Measurements from ENCODE around the gene RPS23. TPM values are rescaled to one million over a fixed set of nuclear protein-coding genes. Genes with fewer than 3 reads are reported as not detected.

The RPS23 gene
- total RNA-seq, 1 experiment from 2014 or later: 2,948 TPM

GRCh38 chr5:82246960-82247574, 31.1 kb downstream of the RPS23 start:
- no peak for DNase-seq (ENCODE audit: low read depth in 1 of 2, low spot score in 2 of 2)
- no peaks in the 10 kb centered on the region for H3K9me3 ChIP-seq (replicated peaks)
- H3K4me3 ChIP-seq: no peak overlapping the region
- H3K27ac ChIP-seq: no peak overlapping the region
- H3K4me1 ChIP-seq (replicated peaks): no peaks in the 10 kb centered on the region
- no peaks in the 10 kb centered on the region for H3K36me3 ChIP-seq
- H3K27me3 ChIP-seq (replicated peaks): no peaks in the 10 kb centered on the region

GRCh38 chr5:82244854-82245635, 33.1 kb downstream of the RPS23 start:
- Histone ChIP-seq H3K27ac (no peak overlapping the region), H3K36me3 (no peaks in the 10 kb centered on the region), H3K4me3 (no peak overlapping the region), H3K27me3 (replicated peaks) (no peaks in the 10 kb centered on the region), H3K4me1 (replicated peaks) (no peaks in the 10 kb centered on the region), H3K9me3 (replicated peaks) (no peaks in the 10 kb centered on the region)
- no peak for DNase-seq (ENCODE audit: low read depth in 1 of 2, low spot score in 2 of 2)

- Histone ChIP-seq H3K4me1 (replicated peaks) (no peaks in the 10 kb centered on the region), H3K9me3 (replicated peaks) (no peaks in the 10 kb centered on the region), H3K4me3 (no peak overlapping the region), H3K36me3 (no peaks in the 10 kb centered on the region), H3K27me3 (replicated peaks) (no peaks in the 10 kb centered on the region), H3K27ac (no peak overlapping the region)
- no peak for DNase-seq (ENCODE audit: low read depth in 1 of 2, low spot score in 2 of 2)
Observed at GRCh38 chr5:82244151-82244550, 34.0 kb downstream of the RPS23 start.

DNA sequence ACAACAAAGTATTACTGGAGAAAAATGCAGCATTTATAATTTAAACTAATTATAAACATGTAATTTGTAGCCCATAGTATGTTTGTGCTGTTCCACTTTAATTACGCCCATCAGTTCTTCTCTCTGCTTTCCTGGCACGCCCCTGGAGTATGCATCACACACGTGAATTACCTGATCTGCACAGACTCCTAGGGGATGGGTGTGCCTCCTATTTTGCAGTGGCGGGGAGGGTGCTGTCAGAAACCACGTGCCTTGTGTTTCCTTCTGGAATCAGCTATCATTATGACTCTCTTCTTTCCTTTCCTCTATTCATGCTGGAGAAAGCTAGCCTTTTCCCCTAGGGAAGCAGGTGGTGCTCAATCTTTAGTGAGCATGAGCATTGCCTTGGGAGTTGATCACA, 43.3 kb downstream of the RPS23 start:
- Histone ChIP-seq H3K4me1 (replicated peaks) (no peaks in the 10 kb centered on the region), H3K27me3 (replicated peaks) (no peaks in the 10 kb centered on the region)
- no peak for DNase-seq (ENCODE audit: low read depth in 1 of 2, low spot score in 2 of 2)

GRCh38 chr5:82225525-82226172, 52.5 kb downstream of the RPS23 start:
- Histone ChIP-seq H3K36me3 (no peaks in the 10 kb centered on the region), H3K4me3 (no peak overlapping the region), H3K27me3 (replicated peaks) (no peaks in the 10 kb centered on the region), H3K9me3 (replicated peaks) (no peaks in the 10 kb centered on the region), H3K27ac (no peak overlapping the region), H3K4me1 (replicated peaks) (peaks cover 10% of the 10 kb centered on the region; the same call in 1 of the 2 replicates)
- DNase-seq (ENCODE audit: low read depth in 1 of 2, low spot score in 2 of 2): peak; percentile 55 to 56

More for the DNA sequence above, 43.3 kb downstream of the RPS23 start:
- H3K4me3 ChIP-seq: no peak overlapping the region
- H3K36me3 ChIP-seq: no peaks in the 10 kb centered on the region
- no peak overlapping the region for H3K27ac ChIP-seq
- H3K9me3 ChIP-seq (replicated peaks): no peaks in the 10 kb centered on the region

All from SJSA1 (cell line).